Fibroblast of lung (primary cell): ENCODE measurements around the gene ATP8B2.
"Not testable (repeated sequence)": the region's sequence is repeated elsewhere in the genome, so short reads cannot be mapped to it uniquely, and the experiment has no call there.

Source experiments
- EZH2 ChIP-seq: IDR thresholded peaks from 2 replicates; pipeline ENCODE4 v1.5.1; 2012; ENCODE audit warnings: low read length, control low read depth, mild to moderate bottlenecking; ENCODE audit errors: missing control alignments
- TF ChIP-seq, protein P1 (sequence below), 2 donors: IDR thresholded peaks in 1 of 2; conservative IDR thresholded peaks in 1 of 2; 1 replicate in 1 of 2; 2 replicates in 1 of 2; pipeline ENCODE4 v1.5.1; 2011 to 2012; ENCODE audit warnings: low read length in 2 of 2, control low read depth in 1 of 2, inconsistent platforms in 1 of 2, low read depth in 1 of 2, mild to moderate bottlenecking in 1 of 2

DNA sequence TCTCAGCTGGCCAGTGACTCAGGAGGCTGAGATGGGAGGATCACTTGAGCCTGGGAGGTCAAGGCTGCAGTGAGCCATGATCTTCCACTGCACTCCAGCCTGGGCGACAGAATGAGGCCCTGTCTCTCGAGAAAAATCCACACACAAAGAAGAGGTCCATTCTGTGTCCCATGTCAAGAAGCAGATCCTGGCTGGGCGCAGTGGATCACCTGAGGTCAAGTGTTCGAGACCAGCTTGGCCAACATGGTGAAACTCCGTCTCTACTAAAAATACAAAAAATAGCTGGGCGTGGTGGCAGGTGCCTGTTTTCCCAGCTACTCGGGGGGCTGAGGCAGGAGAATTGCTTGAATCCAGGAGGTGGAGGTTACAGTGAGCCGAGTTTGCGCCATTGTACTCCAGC, 16.0 kb downstream of the ATP8B2 start:
- TF ChIP-seq EZH2, result not testable (repeated sequence)
- TF ChIP-seq, protein P1, sequence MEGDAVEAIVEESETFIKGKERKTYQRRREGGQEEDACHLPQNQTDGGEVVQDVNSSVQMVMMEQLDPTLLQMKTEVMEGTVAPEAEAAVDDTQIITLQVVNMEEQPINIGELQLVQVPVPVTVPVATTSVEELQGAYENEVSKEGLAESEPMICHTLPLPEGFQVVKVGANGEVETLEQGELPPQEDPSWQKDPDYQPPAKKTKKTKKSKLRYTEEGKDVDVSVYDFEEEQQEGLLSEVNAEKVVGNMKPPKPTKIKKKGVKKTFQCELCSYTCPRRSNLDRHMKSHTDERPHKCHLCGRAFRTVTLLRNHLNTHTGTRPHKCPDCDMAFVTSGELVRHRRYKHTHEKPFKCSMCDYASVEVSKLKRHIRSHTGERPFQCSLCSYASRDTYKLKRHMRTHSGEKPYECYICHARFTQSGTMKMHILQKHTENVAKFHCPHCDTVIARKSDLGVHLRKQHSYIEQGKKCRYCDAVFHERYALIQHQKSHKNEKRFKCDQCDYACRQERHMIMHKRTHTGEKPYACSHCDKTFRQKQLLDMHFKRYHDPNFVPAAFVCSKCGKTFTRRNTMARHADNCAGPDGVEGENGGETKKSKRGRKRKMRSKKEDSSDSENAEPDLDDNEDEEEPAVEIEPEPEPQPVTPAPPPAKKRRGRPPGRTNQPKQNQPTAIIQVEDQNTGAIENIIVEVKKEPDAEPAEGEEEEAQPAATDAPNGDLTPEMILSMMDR (conservative IDR thresholded peaks at IDR 0.05 in 1 of 2, IDR thresholded peaks at IDR 0.05 in 1 of 2; ENCODE audit: low read depth in 1 of 2, low read length in 2 of 2), result not testable (repeated sequence)
